OCI-LY7 (cell line): ENCODE measurements around the gene TDRD15.

ENCODE experiments used
- CTCF ChIP-seq: fragments of 200-600 bp; sonication (generic); conservative IDR thresholded peaks from 2 replicates; pipeline ENCODE4 v1.5.1; 2014; ENCODE audit warnings: mild to moderate bottlenecking, antibody characterized with exemption, low read length, moderate library complexity, mixed read lengths
- EZH2phosphoT487 ChIP-seq: fragments of 200-600 bp; sonication (generic); IDR thresholded peaks from 2 replicates; pipeline ENCODE4 v1.6.1; 2018; ENCODE audit warnings: low read depth, borderline replicate concordance, mild to moderate bottlenecking, mixed run types, antibody characterized with exemption, low read length, moderate library complexity, mixed read lengths

GRCh38 chr2:21131861-21132260, 8.1 kb downstream of the TDRD15 start:
- TF ChIP-seq CTCF = no peak
- no peak for TF ChIP-seq EZH2phosphoT487
